ENCODE results near the gene MYO15B.

GRCh38 chr17:75638893-75639292, 51.3 kb downstream of the MYO15B start:
- TF ChIP-seq CTCF (IDR thresholded peaks at IDR 0.05 in 2 of 3, conservative IDR thresholded peaks at IDR 0.05 in 1 of 3; ENCODE audit: borderline replicate concordance in 1 of 3, insufficient read depth in 1 of 3, low read depth in 2 of 3, low read length in 2 of 3) (no peak), POLR2AphosphoS5 (IDR thresholded peaks at IDR 0.05; ENCODE audit: low read depth, low read length) (no peak), YY1 (IDR thresholded peaks at IDR 0.05; ENCODE audit: extremely low read depth, insufficient replicate concordance, low read depth, low read length) (no peak), EZH2 (IDR thresholded peaks at IDR 0.05) (no peak), ZFX (IDR thresholded peaks at IDR 0.05) (no peak), ZNF274 (IDR thresholded peaks at IDR 0.05; ENCODE audit: low read depth, low read length) (no peak), EZH2phosphoT487 (IDR thresholded peaks at IDR 0.05; ENCODE audit: borderline replicate concordance) (no peak), SIN3A (IDR thresholded peaks at IDR 0.05; ENCODE audit: low read depth) (no peak), SP1 (IDR thresholded peaks at IDR 0.05; ENCODE audit: low read depth) (no peak), TCF7L2 (IDR thresholded peaks at IDR 0.05; ENCODE audit: borderline replicate concordance, extremely low read depth, insufficient read depth, insufficient read length) (no peak)

All from HCT116 (cell line).